OCI-LY3 (cell line): Measurements from ENCODE around the gene DHRSX.

Source experiments
- H2AFZ ChIP-seq: fragments of 200-600, 300-600 bp; shearing (Covaris generic); 2 replicates; pipeline ENCODE4 v1.6.0; 2014; ENCODE audit warnings: antibody characterized with exemption, low read depth, low read length
- H3K27ac ChIP-seq: fragments of 200-600, 300-600 bp; sonication (generic); 2 replicates; pipeline ENCODE4 v1.5.1; 2014; ENCODE audit warnings: mild to moderate bottlenecking, low read length, moderate library complexity, mixed read lengths
- H3K27me3 ChIP-seq: fragments of 200-600, 300-600 bp; sonication (generic); 2 replicates; pipeline ENCODE4 v1.6.1; 2014; ENCODE audit warnings: low read depth, low read length, mixed read lengths
- H3K36me3 ChIP-seq: fragments of 200-600, 300-600 bp; sonication (generic); replicated peaks from 2 replicates; pipeline ENCODE3; 2014; ENCODE audit warnings: low read depth, low read length, mixed read lengths
- H3K4me1 ChIP-seq: fragments of 300-600, 200-600 bp; sonication (generic); 2 replicates; pipeline ENCODE4 v1.6.1; 2014; ENCODE audit warnings: low read length, mixed read lengths
- H3K4me2 ChIP-seq: fragments of 200-600, 300-600 bp; sonication (generic); 2 replicates; pipeline ENCODE4 v1.6.1; 2014; ENCODE audit warnings: low read length, mixed read lengths
- H3K4me3 ChIP-seq: fragments of 300-600, 200-600 bp; sonication (generic); 2 replicates; pipeline ENCODE4 v1.5.1; 2014; ENCODE audit warnings: antibody characterized with exemption, mild to moderate bottlenecking, low read length, moderate library complexity
- H3K79me2 ChIP-seq: fragments of 300-600, 200-600 bp; shearing (Covaris generic); 2 replicates; pipeline ENCODE4 v1.6.1; 2014; ENCODE audit warnings: mild to moderate bottlenecking, low read length, mixed read lengths
- H3K9ac ChIP-seq: fragments of 300-600, 200-600 bp; shearing (Covaris generic); 2 replicates; pipeline ENCODE4 v1.6.0; 2014; ENCODE audit warnings: mild to moderate bottlenecking, low read length, moderate library complexity
- H3K9me3 ChIP-seq: fragments of 200-600, 300-600 bp; shearing (Covaris generic); 2 replicates; pipeline ENCODE4 v1.6.1; 2014; ENCODE audit warnings: low read length, mixed read lengths; ENCODE audit not compliant: insufficient read depth
- H4K20me1 ChIP-seq: fragments of 200-600, 300-600 bp; sonication (generic); 2 replicates; pipeline ENCODE4 v1.6.1; 2016; ENCODE audit warnings: low read length, mixed read lengths; ENCODE audit not compliant: insufficient read depth
- CTCF ChIP-seq: fragments of 200-600, 300-600 bp; sonication (generic); IDR thresholded peaks from 2 replicates; pipeline ENCODE4 v1.5.1; 2014; ENCODE audit warnings: antibody characterized with exemption, low read length, low read depth
- EZH2phosphoT487 ChIP-seq: fragments of 200-600 bp; shearing (Covaris generic); IDR thresholded peaks from 2 replicates; pipeline ENCODE4 v1.6.1; 2018; ENCODE audit warnings: antibody characterized with exemption, mixed run types, low read depth

The DHRSX gene

DNA sequence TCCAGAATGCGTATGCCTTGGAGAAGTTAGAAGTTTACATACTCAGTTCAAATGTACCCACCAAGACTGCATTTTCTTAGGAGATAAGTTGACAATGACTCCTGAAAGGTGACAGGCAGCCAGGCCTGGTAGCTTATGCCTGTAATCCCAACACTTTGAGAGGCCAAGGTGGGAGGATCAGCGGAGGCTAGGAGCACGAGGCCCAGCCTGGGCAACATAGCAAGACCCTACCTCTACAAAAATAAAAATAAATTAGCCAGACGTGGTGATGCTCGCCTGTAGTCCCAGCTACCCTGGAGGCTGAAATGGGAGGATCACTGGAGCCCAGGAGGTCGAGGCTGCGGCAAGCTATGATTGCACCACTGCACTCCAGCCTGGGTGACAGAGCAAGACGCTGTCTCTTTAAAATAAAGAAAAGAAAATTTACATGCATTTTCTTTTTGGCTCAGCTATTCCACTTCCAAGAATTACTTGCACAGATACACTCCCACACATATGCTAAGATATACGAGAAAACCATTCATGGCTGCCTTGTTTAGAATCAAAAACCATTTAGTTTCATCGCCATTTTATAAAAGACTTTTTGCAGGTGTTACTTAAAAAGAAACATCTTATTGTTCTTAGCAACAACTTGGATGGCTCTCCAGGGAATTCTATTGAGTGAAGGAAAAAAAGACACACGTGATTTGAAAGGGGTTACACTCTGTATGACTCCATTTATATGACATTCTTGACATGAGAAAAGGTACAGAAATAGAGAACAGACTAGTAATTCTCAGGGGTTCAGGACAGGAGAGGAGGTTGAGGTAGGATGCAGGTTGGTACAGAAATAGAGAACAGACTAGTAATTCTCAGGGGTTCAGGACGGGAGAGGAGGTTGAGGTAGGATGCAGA lies 66.3 kb downstream of the DHRSX start:
- Histone ChIP-seq H3K4me3 (no peak overlapping the region), H3K27ac (no peak overlapping the region), H3K9me3 (peaks cover under 1% of the 10 kb centered on the region; the same call in 1 of the 2 replicates), H3K36me3 (peaks cover 31% of the 10 kb centered on the region), H3K27me3 (no peaks in the 10 kb centered on the region), H2AFZ (no peak overlapping the region), H3K4me1 (no peaks in the 10 kb centered on the region), H3K4me2 (no peak overlapping the region), H3K9ac (no peak overlapping the region), H3K79me2 (peaks cover 8% of the 10 kb centered on the region), H4K20me1 (no peaks in the 10 kb centered on the region)
- TF ChIP-seq EZH2phosphoT487 = no peak

DNA sequence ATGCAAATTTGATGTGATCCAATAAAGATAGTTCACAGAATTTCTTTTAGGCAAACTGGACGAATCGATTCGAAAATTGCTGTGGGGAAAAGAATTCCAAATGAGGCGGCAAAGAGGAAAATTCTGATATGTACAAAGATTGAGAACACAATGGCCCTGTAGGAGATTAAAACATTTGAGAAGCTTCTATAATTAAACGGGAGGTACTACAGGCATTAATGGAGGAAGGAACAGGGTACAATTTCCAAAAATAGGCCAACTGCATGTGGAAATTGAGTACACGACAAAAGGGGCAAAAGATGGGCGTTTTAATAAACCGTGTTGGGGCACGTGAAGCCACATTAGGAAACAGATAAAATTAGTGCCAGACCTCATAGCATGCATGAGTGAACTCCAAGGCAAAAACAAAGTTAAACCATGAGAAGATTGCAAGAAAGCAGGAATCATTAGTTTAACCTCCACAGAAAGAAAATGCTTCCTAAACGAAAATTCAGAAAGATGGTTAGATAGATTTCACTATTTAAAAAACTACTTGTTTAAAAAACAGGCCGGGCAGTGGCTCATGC lies 68.4 kb downstream of the DHRSX start:
- no peaks in the 10 kb centered on the region for H4K20me1 ChIP-seq
- no peak for TF ChIP-seq EZH2phosphoT487
- TF ChIP-seq CTCF = no peak
- H3K27ac ChIP-seq = no peak overlapping the region
- H3K9ac ChIP-seq = no peak overlapping the region
- H3K36me3 ChIP-seq = peaks cover 40% of the 10 kb centered on the region
- no peaks in the 10 kb centered on the region for H3K9me3 ChIP-seq
- no peak overlapping the region for H3K4me2 ChIP-seq
- peaks cover 16% of the 10 kb centered on the region for H3K79me2 ChIP-seq
- no peak overlapping the region for H2AFZ ChIP-seq
- H3K27me3 ChIP-seq = no peaks in the 10 kb centered on the region
- no peaks in the 10 kb centered on the region for H3K4me1 ChIP-seq
- no peak overlapping the region for H3K4me3 ChIP-seq

GRCh38 chrX:2430265-2430825 lies 70.4 kb downstream of the DHRSX start:
- H3K4me2 ChIP-seq = no peak overlapping the region
- H3K27me3 ChIP-seq = no peaks in the 10 kb centered on the region
- peaks cover 16% of the 10 kb centered on the region for H3K79me2 ChIP-seq
- H3K27ac ChIP-seq = no peak overlapping the region
- no peaks in the 10 kb centered on the region for H3K4me1 ChIP-seq
- H3K9me3 ChIP-seq = no peaks in the 10 kb centered on the region
- no peak overlapping the region for H3K9ac ChIP-seq
- peaks cover 44% of the 10 kb centered on the region for H3K36me3 ChIP-seq
- TF ChIP-seq EZH2phosphoT487 (no peak), CTCF (no peak)
- no peak overlapping the region for H3K4me3 ChIP-seq
- H4K20me1 ChIP-seq = no peaks in the 10 kb centered on the region
- no peak overlapping the region for H2AFZ ChIP-seq

- Histone ChIP-seq H3K4me3 (no peak overlapping the region), H4K20me1 (no peaks in the 10 kb centered on the region), H3K79me2 (peaks cover 16% of the 10 kb centered on the region), H3K9ac (no peak overlapping the region), H3K36me3 (peaks cover 40% of the 10 kb centered on the region), H3K27ac (no peak overlapping the region), H3K27me3 (no peaks in the 10 kb centered on the region), H2AFZ (no peak overlapping the region), H3K4me2 (no peak overlapping the region), H3K9me3 (no peaks in the 10 kb centered on the region), H3K4me1 (no peaks in the 10 kb centered on the region)
- TF ChIP-seq CTCF (no peak), EZH2phosphoT487 (no peak)
Measured at GRCh38 chrX:2427737-2428136, 73.0 kb downstream of the DHRSX start.
